Fibroblast of upper back skin (primary cell): ENCODE measurements around the gene KLHDC8A.
"Not testable (repeated sequence)": the region's sequence is repeated elsewhere in the genome, so short reads cannot be mapped to it uniquely, and the experiment has no call there.

Experiments
- DNase-seq: peaks from one replicate; pipeline ENCODE4 v3.0.0-alpha.2; 2013

Gene KLHDC8A

GRCh38 chr1:205356440-205357139 is at the start of gene KLHDC8A:
TSS of gene KLHDC8A (minus strand) at chr1:205356922. CDS start at chr1:205343604, 13,318 bp downstream.
- DNase-seq: no peak

- DNase-seq: not testable (repeated sequence)
These were observed 49.5 kb upstream of the KLHDC8A start for GRCh38 chr1:205406252-205406651.

GRCh38 chr1:205404484-205404883 is 47.8 kb upstream of the KLHDC8A start:
- DNase-seq: not testable (repeated sequence)

GRCh38 chr1:205398586-205398985 is 41.9 kb upstream of the KLHDC8A start:
- no peak for DNase-seq

- DNase-seq: peak; percentile 54
These were observed 40.4 kb upstream of the KLHDC8A start for GRCh38 chr1:205396967-205397616.

- no peak for DNase-seq
These were observed 38.9 kb upstream of the KLHDC8A start for GRCh38 chr1:205395616-205396015.

GRCh38 chr1:205392650-205393049 is 35.9 kb upstream of the KLHDC8A start:
- no peak for DNase-seq

GRCh38 chr1:205391386-205391785 is 34.7 kb upstream of the KLHDC8A start:
- DNase-seq: no peak

GRCh38 chr1:205387845-205388244 is 31.1 kb upstream of the KLHDC8A start:
- DNase-seq: no peak

GRCh38 chr1:205382990-205383389 is 26.3 kb upstream of the KLHDC8A start:
- not testable (repeated sequence) for DNase-seq

GRCh38 chr1:205382561-205382960 is 25.8 kb upstream of the KLHDC8A start:
- DNase-seq: no peak

GRCh38 chr1:205381305-205381704 is 24.6 kb upstream of the KLHDC8A start:
- no peak for DNase-seq

- DNase-seq: no peak
These were observed 24.2 kb upstream of the KLHDC8A start for GRCh38 chr1:205380882-205381281.

- no peak for DNase-seq
These were observed 22.3 kb upstream of the KLHDC8A start for GRCh38 chr1:205379056-205379455.

GRCh38 chr1:205377355-205377754 is 20.6 kb upstream of the KLHDC8A start:
- no peak for DNase-seq

GRCh38 chr1:205376739-205377138 is 20.0 kb upstream of the KLHDC8A start:
- no peak for DNase-seq

GRCh38 chr1:205375835-205376545 is 19.3 kb upstream of the KLHDC8A start:
- DNase-seq: peak; percentile 66

- DNase-seq: peak; percentile 83
These were observed 17.7 kb upstream of the KLHDC8A start for GRCh38 chr1:205374210-205375078.

- DNase-seq: no peak
These were observed 17.1 kb upstream of the KLHDC8A start for GRCh38 chr1:205373798-205374175.

GRCh38 chr1:205373022-205373797 is 16.5 kb upstream of the KLHDC8A start:
- peak; percentile 19 for DNase-seq

- peak; percentile 69 for DNase-seq
These were observed 15.3 kb upstream of the KLHDC8A start for GRCh38 chr1:205371871-205372660.
